Fibroblast of lung (primary cell): ENCODE data around the gene FTO. TPM values are rescaled to one million over a fixed set of nuclear protein-coding genes. Genes with fewer than 3 reads are reported as not detected.
A peak's percentile ranks its signal among the peaks of the same experiment; 100 is the strongest.

Experiments used
- DNase-seq, 2 donors: peaks; one replicate each; pipeline versions ENCODE4 v3.0.0 to v3.0.0-alpha.2; 2010; ENCODE audit warnings: low read depth in 2 of 2
- H2AFZ ChIP-seq: 2 replicates; pipeline ENCODE4 v1.5.1; 2012; ENCODE audit warnings: low read length, control low read depth, inconsistent platforms
- H3K27ac ChIP-seq: 2 replicates; pipeline ENCODE4 v1.5.1; 2011; ENCODE audit warnings: low read length, control low read depth; ENCODE audit not compliant: insufficient read depth
- H3K27me3 ChIP-seq: 2 replicates; pipeline ENCODE4 v1.5.1; 2011; ENCODE audit warnings: mild to moderate bottlenecking, low read length; ENCODE audit not compliant: control insufficient read depth, insufficient read depth
- H3K36me3 ChIP-seq: 2 replicates; pipeline ENCODE4 v1.5.1; 2011; ENCODE audit warnings: low read length; ENCODE audit not compliant: control insufficient read depth, insufficient read depth
- H3K4me1 ChIP-seq: 2 replicates; pipeline ENCODE4 v1.5.1; 2011; ENCODE audit warnings: low read length; ENCODE audit not compliant: control insufficient read depth, insufficient read depth; ENCODE audit errors: extremely low read depth
- H3K4me2 ChIP-seq: 2 replicates; pipeline ENCODE4 v1.5.1; 2011; ENCODE audit warnings: low read length, control low read depth; ENCODE audit not compliant: insufficient read depth; ENCODE audit errors: extremely low read depth
- H3K4me3 ChIP-seq, 4 experiments: fragments of 200-600 bp in 1 of 4; sonication (generic) in 1 of 4; replicated peaks in 1 of 4; 2 replicates each; pipeline ENCODE4 v1.5.1; 2011 to 2016; ENCODE audit warnings: low read length in 4 of 4, low read depth in 3 of 4, mild to moderate bottlenecking in 3 of 4, control low read depth in 2 of 4, inconsistent platforms in 1 of 4, mixed read lengths in 1 of 4; ENCODE audit not compliant: insufficient read depth in 1 of 4; ENCODE audit errors: control extremely low read depth in 1 of 4
- H3K79me2 ChIP-seq: 2 replicates; pipeline ENCODE4 v1.5.1; 2012; ENCODE audit warnings: mild to moderate bottlenecking, low read length, inconsistent platforms; ENCODE audit not compliant: control insufficient read depth, insufficient read depth
- H3K9ac ChIP-seq: 2 replicates; pipeline ENCODE4 v1.5.1; 2011; ENCODE audit warnings: mild to moderate bottlenecking, low read length, control low read depth; ENCODE audit not compliant: insufficient read depth
- H3K9me3 ChIP-seq: 2 replicates; pipeline ENCODE4 v1.5.1; 2012; ENCODE audit warnings: low read depth, low read length; ENCODE audit not compliant: control insufficient read depth, insufficient read depth
- H4K20me1 ChIP-seq: 2 replicates; pipeline ENCODE4 v1.5.1; 2011; ENCODE audit warnings: low read length; ENCODE audit not compliant: control insufficient read depth, insufficient read depth; ENCODE audit errors: extremely low read depth
- CTCF ChIP-seq, 2 donors: IDR thresholded peaks in 1 of 2; conservative IDR thresholded peaks in 1 of 2; 1 replicate in 1 of 2; 2 replicates in 1 of 2; pipeline ENCODE4 v1.5.1; 2011 to 2012; ENCODE audit warnings: low read length in 2 of 2, control low read depth in 1 of 2, inconsistent platforms in 1 of 2, low read depth in 1 of 2, mild to moderate bottlenecking in 1 of 2
- EZH2 ChIP-seq: IDR thresholded peaks from 2 replicates; pipeline ENCODE4 v1.5.1; 2012; ENCODE audit warnings: low read length, control low read depth, mild to moderate bottlenecking; ENCODE audit errors: missing control alignments
- polyA plus RNA-seq, 2 donors: library from polyadenylated mRNA; depleted of rRNA in 1 of 2; stranded (reverse) in 1 of 2; unstranded in 1 of 2; fragments of >200 nt; gene quantifications; 2 replicates each; pipeline ENCODE4 v1.2.1, GENCODE V29; 2011 to 2012; ENCODE audit warnings: missing spikeins in 1 of 2
- total RNA-seq: library from RNA; depleted of rRNA; stranded (reverse); fragments of >200 nt; gene quantifications from 2 replicates; pipeline ENCODE4 v1.2.1, GENCODE V29; 2014

FTO gene
- total and polyA plus RNA-seq, 2 donors (not counting 1 experiment from before 2014, with no cell fraction given) = 61.1 to 97.6 TPM

GRCh38 chr16:54118846-54119245 lies 414.9 kb downstream of the FTO start:
- Histone ChIP-seq H3K9ac (no peak overlapping the region), H3K27me3 (no peaks in the 10 kb centered on the region), H3K27ac (no peak overlapping the region), H4K20me1 (no peaks in the 10 kb centered on the region), H3K4me3 (no peak overlapping the region), H3K4me1 (no peaks in the 10 kb centered on the region), H3K36me3 (no peaks in the 10 kb centered on the region), H3K9me3 (no peaks in the 10 kb centered on the region), H3K4me2 (no peak overlapping the region), H2AFZ (no peak overlapping the region), H3K79me2 (no peaks in the 10 kb centered on the region)
- peak; percentile 6 to 33 for DNase-seq
- TF ChIP-seq EZH2 (no peak), CTCF (conservative IDR thresholded peaks at IDR 0.05 in 1 of 2, IDR thresholded peaks at IDR 0.05 in 1 of 2; ENCODE audit: low read depth in 1 of 2, low read length in 2 of 2) (no peak)

- DNase-seq = no peak
- Histone ChIP-seq H3K27me3 (no peaks in the 10 kb centered on the region), H3K4me2 (no peak overlapping the region), H3K36me3 (no peaks in the 10 kb centered on the region), H3K4me3 (no peak overlapping the region), H3K9ac (no peak overlapping the region), H3K27ac (no peak overlapping the region), H3K9me3 (no peaks in the 10 kb centered on the region), H3K4me1 (no peaks in the 10 kb centered on the region), H4K20me1 (no peaks in the 10 kb centered on the region), H3K79me2 (no peaks in the 10 kb centered on the region), H2AFZ (no peak overlapping the region)
- TF ChIP-seq EZH2 (no peak), CTCF (conservative IDR thresholded peaks at IDR 0.05 in 1 of 2, IDR thresholded peaks at IDR 0.05 in 1 of 2; ENCODE audit: low read depth in 1 of 2, low read length in 2 of 2) (no peak)
These were observed 417.0 kb downstream of the FTO start for GRCh38 chr16:54120846-54121480.

GRCh38 chr16:54121539-54122295 lies 417.8 kb downstream of the FTO start:
- Histone ChIP-seq H3K9me3 (no peaks in the 10 kb centered on the region), H3K36me3 (no peaks in the 10 kb centered on the region), H3K4me2 (no peak overlapping the region), H3K4me3 (no peak overlapping the region), H4K20me1 (no peaks in the 10 kb centered on the region), H3K4me1 (no peaks in the 10 kb centered on the region), H2AFZ (no peak overlapping the region), H3K79me2 (no peaks in the 10 kb centered on the region), H3K27ac (no peak overlapping the region), H3K9ac (no peak overlapping the region), H3K27me3 (no peaks in the 10 kb centered on the region)
- no peak for DNase-seq
- TF ChIP-seq EZH2 (no peak), CTCF (conservative IDR thresholded peaks at IDR 0.05 in 1 of 2, IDR thresholded peaks at IDR 0.05 in 1 of 2; ENCODE audit: low read depth in 1 of 2, low read length in 2 of 2) (no peak)
